Stimulated activated CD8-positive, alpha-beta memory T cell treated with anti-CD3 and anti-CD28 coated beads, Interleukin-15, amount 100 ng/mL, for 1 hour (primary cell): ENCODE results near the gene APIP.

ENCODE experiments used
- DNase-seq: peaks from one replicate; pipeline ENCODE4 v3.0.0-alpha.2; 2020; ENCODE audit warnings: low read depth

The APIP gene

GRCh38 chr11:34840736-34841386 lies 75.3 kb downstream of the APIP start:
- no peak for DNase-seq

- no peak for DNase-seq
Observed at GRCh38 chr11:34839969-34840368, 76.2 kb downstream of the APIP start.

GRCh38 chr11:34836958-34837856 lies 79.0 kb downstream of the APIP start:
- DNase-seq, result no peak

- DNase-seq, result no peak
Observed at GRCh38 chr11:34833602-34834001, 82.6 kb downstream of the APIP start.
